H1 (cell line): ENCODE measurements around the gene CUL2.

Experiments used
- CBX5 ChIP-seq: fragments of 300-800, 300-1000 bp; sonication (generic); IDR thresholded peaks from 2 replicates; pipeline ENCODE4 v1.7.1; 2016; ENCODE audit warnings: antibody characterized with exemption, low read length, low read depth
- CREB1 ChIP-seq: IDR thresholded peaks from 2 replicates; pipeline ENCODE4 v1.6.1; 2012; ENCODE audit warnings: inconsistent platforms
- EZH2 ChIP-seq: fragments of 200-600 bp; sonication (generic); IDR thresholded peaks from 2 replicates; pipeline ENCODE4 v1.7.1; 2012; ENCODE audit warnings: low read depth, mild to moderate bottlenecking, moderate library complexity, low read length, inconsistent platforms; ENCODE audit not compliant: severe bottlenecking
- POLR2A ChIP-seq, 2 experiments: IDR thresholded peaks; 1 replicate in 1 of 2; 2 replicates in 1 of 2; pipeline ENCODE4 v1.6.1; 2011; ENCODE audit warnings: low read depth in 2 of 2, low read length in 2 of 2, mild to moderate bottlenecking in 2 of 2; ENCODE audit errors: control extremely low read depth in 1 of 2
- ZNF274 ChIP-seq: IDR thresholded peaks from 2 replicates; pipeline ENCODE4 v1.7.0; 2012; ENCODE audit warnings: low read length, borderline replicate concordance; ENCODE audit errors: extremely low read depth
- TF ChIP-seq, protein P1 (sequence below), 3 experiments: IDR thresholded peaks; 1 replicate in 2 of 3; 2 replicates in 1 of 3; pipeline versions ENCODE4 v1.5.1 to v1.6.1; 2011; ENCODE audit warnings: low read length in 3 of 3, mild to moderate bottlenecking in 3 of 3, inconsistent platforms in 2 of 3, low read depth in 1 of 3, moderate library complexity in 1 of 3; ENCODE audit not compliant: insufficient read depth in 1 of 3; ENCODE audit errors: control extremely low read depth in 1 of 3
- TF ChIP-seq, protein P2 (sequence below): IDR thresholded peaks from 2 replicates; pipeline ENCODE4 v1.6.1; 2012; ENCODE audit warnings: inconsistent platforms
- TF ChIP-seq, protein P3 (sequence below): fragments of 300-600 bp; sonication (generic); IDR thresholded peaks from 2 replicates; pipeline ENCODE4 v1.7.1; 2012; ENCODE audit warnings: low read length, moderate library complexity, mild to moderate bottlenecking, inconsistent platforms; ENCODE audit not compliant: insufficient replicate concordance

DNA sequence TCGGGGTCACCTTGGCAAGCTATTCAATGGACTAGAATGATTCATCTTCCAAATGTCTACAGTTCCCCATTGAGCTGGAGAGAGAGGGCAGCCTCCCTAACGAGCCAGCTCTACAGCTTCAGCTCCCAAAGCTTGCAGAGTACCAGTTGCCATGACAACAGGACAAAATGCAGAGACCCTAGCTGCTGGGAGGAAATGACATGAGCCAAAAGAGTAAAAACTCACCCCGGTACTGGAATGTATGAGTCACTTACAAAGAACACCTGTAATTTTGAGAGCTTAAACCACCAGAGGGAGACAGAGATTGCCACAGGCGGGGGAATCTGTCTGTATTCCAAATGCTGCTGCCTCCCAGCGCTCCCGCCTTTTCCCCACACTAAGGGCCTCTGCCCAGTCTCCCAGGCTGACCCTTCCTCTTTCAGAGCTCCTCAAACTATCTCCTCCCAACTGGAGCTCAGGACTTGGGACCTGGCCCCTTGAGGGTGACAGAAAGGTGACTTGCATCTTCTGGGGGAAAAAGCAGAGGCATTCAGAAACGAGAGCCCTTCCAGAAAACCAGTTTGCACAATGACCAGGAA lies 95.5 kb downstream of the CUL2 start:
- TF ChIP-seq, protein P1, sequence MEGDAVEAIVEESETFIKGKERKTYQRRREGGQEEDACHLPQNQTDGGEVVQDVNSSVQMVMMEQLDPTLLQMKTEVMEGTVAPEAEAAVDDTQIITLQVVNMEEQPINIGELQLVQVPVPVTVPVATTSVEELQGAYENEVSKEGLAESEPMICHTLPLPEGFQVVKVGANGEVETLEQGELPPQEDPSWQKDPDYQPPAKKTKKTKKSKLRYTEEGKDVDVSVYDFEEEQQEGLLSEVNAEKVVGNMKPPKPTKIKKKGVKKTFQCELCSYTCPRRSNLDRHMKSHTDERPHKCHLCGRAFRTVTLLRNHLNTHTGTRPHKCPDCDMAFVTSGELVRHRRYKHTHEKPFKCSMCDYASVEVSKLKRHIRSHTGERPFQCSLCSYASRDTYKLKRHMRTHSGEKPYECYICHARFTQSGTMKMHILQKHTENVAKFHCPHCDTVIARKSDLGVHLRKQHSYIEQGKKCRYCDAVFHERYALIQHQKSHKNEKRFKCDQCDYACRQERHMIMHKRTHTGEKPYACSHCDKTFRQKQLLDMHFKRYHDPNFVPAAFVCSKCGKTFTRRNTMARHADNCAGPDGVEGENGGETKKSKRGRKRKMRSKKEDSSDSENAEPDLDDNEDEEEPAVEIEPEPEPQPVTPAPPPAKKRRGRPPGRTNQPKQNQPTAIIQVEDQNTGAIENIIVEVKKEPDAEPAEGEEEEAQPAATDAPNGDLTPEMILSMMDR (IDR thresholded peaks at IDR 0.05; ENCODE audit: control extremely low read depth in 1 of 3, insufficient read depth in 1 of 3, low read depth in 1 of 3, low read length in 3 of 3): peak; percentile 36 to 87 (median 84)
- TF ChIP-seq EZH2 (no peak), CREB1 (no peak; the same call in 1 of the 2 replicates), ZNF274 (no peak), CBX5 (no peak), POLR2A (IDR thresholded peaks at IDR 0.05; ENCODE audit: control extremely low read depth in 1 of 2, low read depth in 2 of 2, low read length in 2 of 2) (no peak)
- TF ChIP-seq, protein P2, sequence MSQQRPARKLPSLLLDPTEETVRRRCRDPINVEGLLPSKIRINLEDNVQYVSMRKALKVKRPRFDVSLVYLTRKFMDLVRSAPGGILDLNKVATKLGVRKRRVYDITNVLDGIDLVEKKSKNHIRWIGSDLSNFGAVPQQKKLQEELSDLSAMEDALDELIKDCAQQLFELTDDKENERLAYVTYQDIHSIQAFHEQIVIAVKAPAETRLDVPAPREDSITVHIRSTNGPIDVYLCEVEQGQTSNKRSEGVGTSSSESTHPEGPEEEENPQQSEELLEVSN: peak; percentile 89
- TF ChIP-seq, protein P3, sequence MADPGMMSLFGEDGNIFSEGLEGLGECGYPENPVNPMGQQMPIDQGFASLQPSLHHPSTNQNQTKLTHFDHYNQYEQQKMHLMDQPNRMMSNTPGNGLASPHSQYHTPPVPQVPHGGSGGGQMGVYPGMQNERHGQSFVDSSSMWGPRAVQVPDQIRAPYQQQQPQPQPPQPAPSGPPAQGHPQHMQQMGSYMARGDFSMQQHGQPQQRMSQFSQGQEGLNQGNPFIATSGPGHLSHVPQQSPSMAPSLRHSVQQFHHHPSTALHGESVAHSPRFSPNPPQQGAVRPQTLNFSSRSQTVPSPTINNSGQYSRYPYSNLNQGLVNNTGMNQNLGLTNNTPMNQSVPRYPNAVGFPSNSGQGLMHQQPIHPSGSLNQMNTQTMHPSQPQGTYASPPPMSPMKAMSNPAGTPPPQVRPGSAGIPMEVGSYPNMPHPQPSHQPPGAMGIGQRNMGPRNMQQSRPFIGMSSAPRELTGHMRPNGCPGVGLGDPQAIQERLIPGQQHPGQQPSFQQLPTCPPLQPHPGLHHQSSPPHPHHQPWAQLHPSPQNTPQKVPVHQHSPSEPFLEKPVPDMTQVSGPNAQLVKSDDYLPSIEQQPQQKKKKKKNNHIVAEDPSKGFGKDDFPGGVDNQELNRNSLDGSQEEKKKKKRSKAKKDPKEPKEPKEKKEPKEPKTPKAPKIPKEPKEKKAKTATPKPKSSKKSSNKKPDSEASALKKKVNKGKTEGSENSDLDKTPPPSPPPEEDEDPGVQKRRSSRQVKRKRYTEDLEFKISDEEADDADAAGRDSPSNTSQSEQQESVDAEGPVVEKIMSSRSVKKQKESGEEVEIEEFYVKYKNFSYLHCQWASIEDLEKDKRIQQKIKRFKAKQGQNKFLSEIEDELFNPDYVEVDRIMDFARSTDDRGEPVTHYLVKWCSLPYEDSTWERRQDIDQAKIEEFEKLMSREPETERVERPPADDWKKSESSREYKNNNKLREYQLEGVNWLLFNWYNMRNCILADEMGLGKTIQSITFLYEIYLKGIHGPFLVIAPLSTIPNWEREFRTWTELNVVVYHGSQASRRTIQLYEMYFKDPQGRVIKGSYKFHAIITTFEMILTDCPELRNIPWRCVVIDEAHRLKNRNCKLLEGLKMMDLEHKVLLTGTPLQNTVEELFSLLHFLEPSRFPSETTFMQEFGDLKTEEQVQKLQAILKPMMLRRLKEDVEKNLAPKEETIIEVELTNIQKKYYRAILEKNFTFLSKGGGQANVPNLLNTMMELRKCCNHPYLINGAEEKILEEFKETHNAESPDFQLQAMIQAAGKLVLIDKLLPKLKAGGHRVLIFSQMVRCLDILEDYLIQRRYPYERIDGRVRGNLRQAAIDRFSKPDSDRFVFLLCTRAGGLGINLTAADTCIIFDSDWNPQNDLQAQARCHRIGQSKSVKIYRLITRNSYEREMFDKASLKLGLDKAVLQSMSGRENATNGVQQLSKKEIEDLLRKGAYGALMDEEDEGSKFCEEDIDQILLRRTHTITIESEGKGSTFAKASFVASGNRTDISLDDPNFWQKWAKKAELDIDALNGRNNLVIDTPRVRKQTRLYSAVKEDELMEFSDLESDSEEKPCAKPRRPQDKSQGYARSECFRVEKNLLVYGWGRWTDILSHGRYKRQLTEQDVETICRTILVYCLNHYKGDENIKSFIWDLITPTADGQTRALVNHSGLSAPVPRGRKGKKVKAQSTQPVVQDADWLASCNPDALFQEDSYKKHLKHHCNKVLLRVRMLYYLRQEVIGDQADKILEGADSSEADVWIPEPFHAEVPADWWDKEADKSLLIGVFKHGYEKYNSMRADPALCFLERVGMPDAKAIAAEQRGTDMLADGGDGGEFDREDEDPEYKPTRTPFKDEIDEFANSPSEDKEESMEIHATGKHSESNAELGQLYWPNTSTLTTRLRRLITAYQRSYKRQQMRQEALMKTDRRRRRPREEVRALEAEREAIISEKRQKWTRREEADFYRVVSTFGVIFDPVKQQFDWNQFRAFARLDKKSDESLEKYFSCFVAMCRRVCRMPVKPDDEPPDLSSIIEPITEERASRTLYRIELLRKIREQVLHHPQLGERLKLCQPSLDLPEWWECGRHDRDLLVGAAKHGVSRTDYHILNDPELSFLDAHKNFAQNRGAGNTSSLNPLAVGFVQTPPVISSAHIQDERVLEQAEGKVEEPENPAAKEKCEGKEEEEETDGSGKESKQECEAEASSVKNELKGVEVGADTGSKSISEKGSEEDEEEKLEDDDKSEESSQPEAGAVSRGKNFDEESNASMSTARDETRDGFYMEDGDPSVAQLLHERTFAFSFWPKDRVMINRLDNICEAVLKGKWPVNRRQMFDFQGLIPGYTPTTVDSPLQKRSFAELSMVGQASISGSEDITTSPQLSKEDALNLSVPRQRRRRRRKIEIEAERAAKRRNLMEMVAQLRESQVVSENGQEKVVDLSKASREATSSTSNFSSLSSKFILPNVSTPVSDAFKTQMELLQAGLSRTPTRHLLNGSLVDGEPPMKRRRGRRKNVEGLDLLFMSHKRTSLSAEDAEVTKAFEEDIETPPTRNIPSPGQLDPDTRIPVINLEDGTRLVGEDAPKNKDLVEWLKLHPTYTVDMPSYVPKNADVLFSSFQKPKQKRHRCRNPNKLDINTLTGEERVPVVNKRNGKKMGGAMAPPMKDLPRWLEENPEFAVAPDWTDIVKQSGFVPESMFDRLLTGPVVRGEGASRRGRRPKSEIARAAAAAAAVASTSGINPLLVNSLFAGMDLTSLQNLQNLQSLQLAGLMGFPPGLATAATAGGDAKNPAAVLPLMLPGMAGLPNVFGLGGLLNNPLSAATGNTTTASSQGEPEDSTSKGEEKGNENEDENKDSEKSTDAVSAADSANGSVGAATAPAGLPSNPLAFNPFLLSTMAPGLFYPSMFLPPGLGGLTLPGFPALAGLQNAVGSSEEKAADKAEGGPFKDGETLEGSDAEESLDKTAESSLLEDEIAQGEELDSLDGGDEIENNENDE: no peak
